ENCODE results near the gene GLRA1.
A peak's percentile ranks its signal among the peaks of the same experiment; 100 is the strongest.

The GLRA1 gene

GRCh38 chr5:151924564-151925301 is at the start of gene GLRA1:
Gene GLRA1, minus strand, starts transcription at chr5:151924851. Its CDS starts 302 bp downstream, at chr5:151924549.
- TF ChIP-seq CTCF (conservative IDR thresholded peaks at IDR 0.05; ENCODE audit: low read length), result no peak
- DNase-seq (ENCODE audit: low read depth), result peak; percentile 19

GRCh38 chr5:151970885-151971284 is 46.2 kb upstream of the GLRA1 start:
- DNase-seq (ENCODE audit: low read depth), result no peak
- no peak for TF ChIP-seq CTCF (conservative IDR thresholded peaks at IDR 0.05; ENCODE audit: low read length)
- H3K4me3 ChIP-seq (ENCODE audit: low read length), result no peak overlapping the region

More at GRCh38 chr5:151924564-151925301, at the start of gene GLRA1:
- H3K4me3 ChIP-seq (ENCODE audit: low read length), result no peak within 1 kb of the TSS

- no peak for TF ChIP-seq CTCF (conservative IDR thresholded peaks at IDR 0.05; ENCODE audit: low read length)
- H3K4me3 ChIP-seq (ENCODE audit: low read length), result no peak overlapping the region
- DNase-seq (ENCODE audit: low read depth), result no peak
Measured at GRCh38 chr5:151967865-151968264, 43.2 kb upstream of the GLRA1 start.

- H3K4me3 ChIP-seq (ENCODE audit: low read length), result no peak overlapping the region
- TF ChIP-seq CTCF (conservative IDR thresholded peaks at IDR 0.05; ENCODE audit: low read length), result no peak
- no peak for DNase-seq (ENCODE audit: low read depth)
Measured at GRCh38 chr5:151966046-151966445, 41.4 kb upstream of the GLRA1 start.

- no peak for TF ChIP-seq CTCF (conservative IDR thresholded peaks at IDR 0.05; ENCODE audit: low read length)
- no peak for DNase-seq (ENCODE audit: low read depth)
Measured at GRCh38 chr5:151964471-151964870, 39.8 kb upstream of the GLRA1 start.

GRCh38 chr5:151961557-151961956 is 36.9 kb upstream of the GLRA1 start:
- no peak for TF ChIP-seq CTCF (conservative IDR thresholded peaks at IDR 0.05; ENCODE audit: low read length)
- DNase-seq (ENCODE audit: low read depth), result no peak

More at GRCh38 chr5:151964471-151964870, 39.8 kb upstream of the GLRA1 start:
- H3K4me3 ChIP-seq (ENCODE audit: low read length), result no peak overlapping the region

GRCh38 chr5:151958111-151958510 is 33.5 kb upstream of the GLRA1 start:
- no peak for TF ChIP-seq CTCF (conservative IDR thresholded peaks at IDR 0.05; ENCODE audit: low read length)
- no peak overlapping the region for H3K4me3 ChIP-seq (ENCODE audit: low read length)

More at GRCh38 chr5:151961557-151961956, 36.9 kb upstream of the GLRA1 start:
- no peak overlapping the region for H3K4me3 ChIP-seq (ENCODE audit: low read length)

More at GRCh38 chr5:151958111-151958510, 33.5 kb upstream of the GLRA1 start:
- no peak for DNase-seq (ENCODE audit: low read depth)
